Endometrial microvascular endothelial cells (primary cell): ENCODE data around the gene PGM2L1. TPM values are rescaled to one million over a fixed set of nuclear protein-coding genes. Genes with fewer than 3 reads are reported as not detected.
"Not testable (repeated sequence)": the region's sequence is repeated elsewhere in the genome, so short reads cannot be mapped to it uniquely, and the experiment has no call there.

ENCODE experiments used
- in situ Hi-C: cut with HindIII; loops from 2 replicates; pipeline ENCODE4 v1.10.0; 2017; ENCODE audit warnings: low sequenced_read_pairs, low pct_unique_long_range_greater_than_20kb; ENCODE audit errors: inconsistent ontology term
- total RNA-seq: library from RNA; depleted of rRNA; stranded (reverse); fragments of >200 nt; gene quantifications from one replicate; pipeline ENCODE4 v1.2.3, GENCODE V29; 2015; ENCODE audit errors: inconsistent ontology term

PGM2L1 gene
- 6.0 TPM for total RNA-seq

DNA sequence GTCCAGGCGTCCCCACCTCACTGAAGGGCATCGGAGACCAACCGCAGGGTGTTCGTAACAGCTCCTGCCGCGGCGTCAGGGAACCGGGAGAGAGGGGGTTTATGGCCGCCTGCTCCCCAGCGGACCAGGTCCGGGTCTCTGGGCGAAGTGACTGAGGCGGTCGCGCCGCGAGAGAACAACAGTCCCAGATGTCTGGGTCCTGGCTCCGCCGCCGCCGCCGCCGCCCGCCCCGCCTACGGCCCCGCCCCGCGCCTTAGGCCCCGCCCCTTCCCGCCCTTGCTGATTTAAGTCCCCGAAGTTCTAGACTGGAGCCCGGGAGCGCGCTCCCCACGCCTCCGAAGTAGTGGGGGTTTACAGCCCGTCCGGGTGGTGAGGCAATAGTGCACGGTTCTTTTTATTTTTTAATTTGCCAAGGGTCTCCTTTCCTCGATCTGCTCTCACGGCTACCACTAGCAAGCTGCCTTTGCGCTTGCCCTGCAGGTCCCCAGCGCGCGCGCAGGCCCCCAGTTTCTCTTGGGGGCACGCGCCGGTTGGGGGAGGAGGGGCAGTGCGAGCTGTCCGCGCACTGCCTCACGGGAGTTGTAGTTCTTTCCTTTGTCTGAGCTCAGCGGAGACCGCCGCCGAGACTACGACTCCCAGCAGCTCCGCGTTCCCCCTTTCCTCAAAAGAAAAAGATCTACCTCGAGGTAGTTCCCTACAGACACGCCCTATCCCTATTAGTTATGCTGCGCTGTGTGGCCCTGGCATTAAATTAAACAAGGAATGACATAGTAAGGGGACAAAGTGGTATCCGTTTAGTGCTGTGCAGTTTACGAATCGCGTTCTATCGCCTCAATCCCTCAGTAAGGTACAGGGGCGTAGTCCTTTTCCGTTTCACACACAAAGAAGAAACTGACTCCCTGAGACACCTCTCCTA is at the start of gene PGM2L1:
Gene PGM2L1 (minus strand): TSS at position 190 of the 916 bp plus-strand sequence. CDS start 272 bp downstream, outside the sequence.
- in situ Hi-C loops: no loop called here

DNA sequence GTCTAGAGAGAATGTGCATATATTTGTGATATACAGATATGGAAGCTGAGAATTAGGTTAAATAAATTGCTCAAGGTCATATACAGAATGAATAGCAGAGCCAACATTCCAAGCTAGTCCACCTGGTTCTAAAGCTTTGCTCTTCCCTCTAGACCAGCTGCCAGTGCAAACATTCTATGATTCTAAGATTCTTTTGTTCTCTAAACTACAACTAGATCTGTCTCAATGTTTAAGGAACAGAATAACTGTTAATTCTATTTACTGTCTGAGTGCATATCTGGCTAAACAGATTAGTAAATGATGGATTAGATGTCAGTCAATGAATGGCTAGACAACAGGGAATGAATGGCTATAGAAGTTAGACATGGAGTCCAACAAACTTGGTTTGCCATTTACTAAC is 49.5 kb upstream of the PGM2L1 start:
- in situ Hi-C loops: no loop called here

DNA sequence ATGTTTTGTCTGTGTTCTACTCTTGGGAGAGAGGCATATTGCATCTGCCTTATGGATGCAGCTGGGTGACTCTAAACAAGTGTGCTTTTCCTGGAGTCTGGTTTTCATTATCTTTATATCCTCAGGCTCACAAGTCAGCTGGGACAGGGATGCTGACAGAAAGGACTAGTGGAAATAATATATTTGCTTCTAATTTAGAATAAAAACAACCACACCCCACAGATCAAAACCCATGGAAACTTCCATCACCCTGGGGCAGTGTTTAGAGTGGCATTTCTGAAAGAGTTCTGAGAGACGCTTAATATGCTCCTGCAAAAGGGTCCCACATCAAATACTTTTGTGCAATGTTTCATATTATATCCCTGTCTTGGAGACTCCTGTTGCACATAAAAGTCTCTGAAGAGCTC is 48.3 kb upstream of the PGM2L1 start:
- in situ Hi-C loops: no loop called here

DNA sequence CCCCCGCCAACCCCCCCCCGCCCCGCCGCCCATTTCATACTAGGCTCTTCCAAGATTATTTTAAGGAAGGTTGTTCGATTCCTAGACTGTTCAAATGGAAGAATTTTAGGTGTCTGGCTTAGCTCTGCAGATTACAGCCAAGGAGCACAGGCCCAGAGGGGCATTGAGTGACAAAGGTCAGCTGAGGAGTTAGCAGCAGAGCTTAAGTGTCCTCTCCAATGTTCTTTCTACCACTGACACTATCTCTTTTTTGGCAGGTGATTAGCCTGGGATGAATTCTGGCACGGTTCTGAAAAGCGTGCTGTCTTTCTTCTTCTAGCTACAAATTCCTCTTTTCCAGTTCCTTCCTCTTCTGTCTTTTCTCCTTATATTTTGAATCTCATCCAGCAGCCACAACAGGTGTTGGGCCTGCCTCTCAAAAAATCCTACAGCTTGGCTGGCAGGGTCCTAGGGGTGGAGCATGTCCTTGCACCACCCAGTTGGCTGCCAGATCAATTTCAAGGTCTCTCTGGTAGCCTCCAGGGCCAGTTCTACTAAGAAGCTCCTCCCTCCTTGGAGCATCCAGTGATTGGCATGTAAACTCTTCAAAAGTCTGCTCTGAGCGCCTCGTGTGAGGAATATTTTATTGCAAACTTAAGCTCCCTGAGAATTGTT is 46.1 kb upstream of the PGM2L1 start:
- in situ Hi-C loops: no loop called here

DNA sequence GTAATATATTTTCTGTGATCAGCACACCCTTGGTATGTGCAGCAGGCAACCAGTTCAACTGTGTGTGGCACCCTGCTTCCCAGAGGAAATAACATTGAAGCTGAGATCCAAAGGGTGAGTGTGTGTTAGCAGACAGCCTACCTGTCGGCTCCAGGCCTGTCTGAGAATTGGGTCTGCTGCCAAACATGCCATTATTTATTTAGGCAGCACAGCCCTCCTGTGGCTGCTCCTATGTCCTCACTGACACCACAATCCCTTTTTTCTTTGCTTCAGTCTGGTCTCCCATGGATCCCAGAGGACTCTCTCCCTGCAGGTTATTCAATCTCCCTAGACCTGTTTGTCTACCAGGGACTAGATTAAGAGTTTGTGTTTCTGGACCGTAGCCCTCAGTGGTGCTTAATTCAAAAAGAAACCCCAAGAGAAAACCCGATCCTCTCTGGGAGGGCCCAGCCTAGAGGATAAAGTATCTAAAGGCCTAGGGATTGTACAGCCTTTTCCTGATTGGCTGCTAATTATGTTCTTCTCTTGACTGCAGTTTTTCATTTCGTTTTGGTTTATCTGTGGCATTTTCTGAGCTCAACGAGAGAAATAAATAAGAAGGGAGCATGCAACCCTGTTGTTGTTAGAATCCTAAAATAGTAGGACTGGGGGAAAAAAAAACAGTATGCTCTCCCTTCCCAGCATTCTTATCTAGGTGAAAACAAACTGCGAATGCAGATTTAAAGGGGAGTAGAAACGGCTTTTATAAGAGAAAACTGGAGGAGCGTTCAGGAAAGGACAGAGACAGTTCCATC is 45.0 kb upstream of the PGM2L1 start:
- in situ Hi-C loops: no loop called here

DNA sequence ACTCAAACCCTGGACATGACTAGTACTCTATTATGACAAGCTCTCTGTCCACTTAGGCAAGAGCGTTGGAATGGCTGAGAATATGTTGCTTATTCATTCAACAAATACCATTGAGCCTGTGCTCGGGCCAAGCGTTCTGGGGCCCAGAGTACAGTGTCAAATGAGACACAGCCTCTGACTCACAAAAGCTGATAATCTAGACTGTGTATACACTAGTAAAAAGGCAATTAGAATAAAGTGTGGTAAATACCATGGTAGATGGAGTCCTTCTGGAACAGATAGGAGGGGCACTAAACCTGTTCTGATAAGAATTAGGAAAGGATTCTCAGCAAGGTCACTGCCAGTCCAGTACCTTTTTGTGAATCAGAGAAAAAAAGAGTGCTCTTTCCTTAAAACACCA is 44.4 kb upstream of the PGM2L1 start:
- in situ Hi-C loops: no loop called here

DNA sequence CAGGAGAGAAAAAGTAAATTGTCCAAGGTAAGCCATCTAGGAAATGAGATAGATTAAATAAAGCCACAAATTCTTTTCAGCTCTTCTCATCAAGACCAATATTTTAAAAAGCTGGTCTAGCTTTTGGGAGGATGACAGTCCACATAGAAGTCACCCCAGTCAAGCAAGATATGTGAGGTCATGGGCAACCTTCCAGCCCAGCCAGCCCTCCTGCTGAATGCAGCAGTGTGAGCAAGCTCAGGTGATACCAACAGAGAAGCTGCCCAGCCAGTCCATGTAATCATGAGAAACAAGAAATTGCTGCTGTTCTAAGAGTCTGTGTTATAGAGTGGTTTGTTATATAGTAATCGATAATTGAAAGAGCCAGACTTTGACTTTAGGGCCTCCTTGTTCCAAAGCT is 40.4 kb upstream of the PGM2L1 start:
- in situ Hi-C loops: no loop called here

DNA sequence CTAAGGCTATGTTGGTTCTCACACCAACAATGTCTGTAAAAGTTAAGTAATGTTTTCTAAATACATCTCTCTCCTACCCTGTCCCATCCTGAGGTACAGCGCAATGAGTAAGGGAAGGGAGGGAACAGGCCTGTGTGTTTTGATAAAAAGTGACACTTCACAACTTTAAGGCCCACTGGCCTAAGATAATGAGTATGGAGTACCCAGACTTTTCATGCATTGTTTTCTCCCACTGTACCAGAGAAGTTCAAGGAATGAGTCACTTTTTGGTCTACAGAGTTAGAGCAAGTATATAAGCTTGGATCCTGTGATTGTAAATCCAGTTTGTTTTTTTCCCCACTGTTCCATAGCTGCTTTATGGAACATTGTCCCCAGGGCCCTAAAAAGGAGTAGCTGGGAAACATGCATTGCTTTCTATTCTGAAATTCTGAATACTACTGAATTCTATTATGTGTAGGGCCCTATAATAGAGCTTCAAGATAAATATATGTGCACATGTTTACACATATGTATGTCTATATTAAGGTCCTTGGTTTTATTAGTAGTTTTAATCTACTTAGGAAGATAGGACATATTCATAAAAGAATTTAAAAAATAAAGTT is 39.3 kb upstream of the PGM2L1 start:
- in situ Hi-C loops: no loop called here

DNA sequence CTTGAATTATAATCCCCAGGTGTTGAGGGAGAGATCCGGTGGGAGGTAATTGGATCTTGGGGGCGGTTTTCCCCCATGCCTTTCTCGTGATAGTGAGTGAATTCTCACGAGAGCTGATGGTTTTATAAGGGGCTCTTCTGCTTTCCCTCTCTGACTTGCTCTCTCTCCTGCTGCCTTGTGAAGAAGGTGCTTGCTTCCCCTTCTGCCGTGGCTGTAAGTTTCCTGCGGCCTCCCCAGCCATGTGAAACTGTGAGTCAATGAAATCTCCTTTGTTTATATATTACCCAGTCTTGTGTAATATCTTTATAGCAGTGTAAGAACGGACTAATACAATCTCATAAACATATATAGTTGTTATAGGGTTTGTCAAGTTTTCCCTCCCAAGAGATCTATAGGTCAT is 36.3 kb upstream of the PGM2L1 start:
- in situ Hi-C loops: no loop called here

DNA sequence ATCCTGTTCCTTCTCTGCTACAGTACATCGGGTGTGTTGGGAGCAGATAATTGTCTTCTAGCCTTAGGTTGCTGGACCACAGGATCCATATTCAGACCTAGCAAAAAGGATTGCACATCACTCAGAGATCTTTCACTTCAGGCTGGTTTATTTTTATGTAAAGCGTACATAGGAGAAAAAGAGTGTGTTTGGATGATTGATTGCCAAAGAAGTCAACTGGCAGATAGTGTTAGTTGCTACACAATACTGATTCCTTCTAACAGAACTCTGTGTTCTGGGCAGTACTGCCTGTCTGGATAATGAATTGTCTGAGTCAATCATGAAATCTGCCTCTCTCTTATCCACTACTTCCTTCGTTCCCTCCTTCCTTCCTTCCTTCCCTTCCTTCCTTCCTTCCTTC is 31.0 kb upstream of the PGM2L1 start:
- in situ Hi-C loops: no loop called here

DNA sequence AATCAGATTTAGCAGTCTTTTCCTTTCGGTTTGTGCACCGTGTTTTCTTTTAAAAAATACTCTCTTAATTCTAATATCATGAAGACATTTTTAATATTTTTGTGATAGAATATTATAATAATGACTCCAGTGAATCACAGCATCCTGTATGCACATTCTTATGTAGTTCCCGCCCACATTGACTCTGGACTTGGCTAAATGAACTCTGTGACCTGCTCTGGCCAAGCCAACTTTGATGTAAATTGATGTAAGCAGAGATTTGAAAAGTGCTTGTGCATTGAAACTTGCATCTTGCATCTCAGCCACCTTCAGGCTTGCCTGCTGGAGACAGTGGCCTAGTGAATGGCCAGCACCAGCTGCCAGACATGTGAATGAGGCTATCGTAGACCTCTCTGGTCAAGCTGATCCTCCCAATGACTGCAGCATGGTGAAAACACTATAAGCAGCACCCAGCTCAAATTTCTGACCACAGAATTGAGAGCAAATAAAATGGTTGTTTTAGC is 29.2 kb upstream of the PGM2L1 start:
- in situ Hi-C loops: no loop called here

DNA sequence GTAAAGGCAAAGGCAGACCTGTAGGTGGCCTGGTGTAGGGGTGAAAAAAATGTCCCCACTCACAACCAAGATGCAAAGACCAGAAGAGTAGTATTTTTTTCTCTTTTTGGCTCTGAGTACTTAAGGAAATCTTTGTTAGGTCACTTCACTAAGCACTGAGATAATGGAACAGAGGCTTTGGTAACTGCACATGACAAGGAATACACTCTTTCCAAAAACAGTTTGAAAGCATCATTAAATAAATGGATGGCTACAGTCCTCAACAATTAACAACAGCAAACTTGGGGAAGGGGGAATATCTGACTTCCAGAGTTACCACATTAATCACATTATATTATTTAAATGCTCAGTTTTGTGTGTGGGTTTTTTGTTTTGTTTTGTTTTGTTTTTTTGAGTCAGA is 26.9 kb upstream of the PGM2L1 start:
- in situ Hi-C loops: no loop called here

DNA sequence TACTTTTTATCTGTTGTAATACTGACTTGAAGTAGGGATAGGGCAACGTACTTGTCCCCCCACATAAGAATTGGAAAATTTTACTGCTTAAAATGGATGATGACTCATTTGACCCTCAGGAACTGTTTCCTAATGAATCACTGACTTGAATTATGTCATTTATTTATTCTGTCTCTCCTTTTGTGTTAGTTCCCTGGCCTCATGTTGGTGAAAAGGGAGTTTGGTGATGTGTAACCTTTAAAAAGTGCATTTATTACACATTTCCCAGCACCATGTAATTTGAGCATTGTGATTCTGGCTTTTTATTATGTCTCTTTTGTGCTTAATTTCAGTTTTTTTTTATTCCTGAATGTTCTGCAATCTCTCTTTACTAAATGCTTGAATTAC is 20.3 kb upstream of the PGM2L1 start:
- in situ Hi-C loops: no loop called here

DNA sequence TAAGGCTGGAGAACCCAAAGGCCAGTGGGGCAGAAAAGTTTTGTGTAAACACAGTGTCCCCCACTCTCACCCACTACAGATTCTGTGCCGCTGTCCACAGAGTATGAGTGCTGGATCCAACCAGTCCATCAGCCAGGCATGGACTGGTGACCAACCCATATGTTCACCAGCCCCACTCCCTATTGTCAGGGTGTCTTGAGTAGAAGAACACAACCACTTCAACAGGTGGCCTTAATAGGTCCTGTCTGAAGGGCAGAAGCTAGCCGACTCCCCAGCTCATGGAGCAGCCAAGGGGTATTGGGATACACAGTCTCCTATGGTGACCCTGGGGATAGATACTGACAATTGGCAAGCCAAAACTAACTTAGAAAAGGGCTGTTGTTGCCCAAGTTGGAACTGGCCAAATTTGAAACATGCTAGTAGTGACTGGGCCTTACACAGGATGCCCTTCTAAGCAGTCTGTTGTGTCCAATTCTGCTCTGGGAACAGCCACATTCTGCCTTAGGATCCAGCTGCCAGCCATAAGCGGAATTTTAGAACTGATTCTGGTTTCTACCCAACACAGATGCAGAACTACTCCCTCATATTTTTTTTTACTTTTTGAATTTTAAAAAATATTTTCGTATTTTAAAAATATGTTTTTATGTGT is 19.8 kb upstream of the PGM2L1 start:
- in situ Hi-C loops: no loop called here

DNA sequence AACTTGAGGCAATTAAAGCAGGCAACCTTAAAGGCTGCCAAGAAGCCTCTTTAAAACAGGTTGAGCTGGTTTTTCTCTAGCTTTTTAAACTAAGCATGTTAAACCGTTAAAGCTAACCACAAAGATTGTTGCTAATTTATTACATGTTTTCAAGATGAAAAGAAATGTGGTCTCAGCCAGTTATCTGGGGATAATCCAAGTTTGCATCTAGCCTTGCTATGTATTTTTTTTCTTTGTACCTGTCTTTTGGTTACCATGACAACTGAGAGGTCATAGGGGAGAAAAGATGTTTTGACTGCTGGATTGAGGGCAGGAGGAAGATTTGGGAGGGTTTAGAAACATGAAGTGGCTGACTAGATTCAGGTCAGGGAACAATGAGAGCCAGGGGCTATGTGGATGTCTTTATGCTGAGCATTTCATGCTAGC is 19.2 kb upstream of the PGM2L1 start:
- in situ Hi-C loops: no loop called here

DNA sequence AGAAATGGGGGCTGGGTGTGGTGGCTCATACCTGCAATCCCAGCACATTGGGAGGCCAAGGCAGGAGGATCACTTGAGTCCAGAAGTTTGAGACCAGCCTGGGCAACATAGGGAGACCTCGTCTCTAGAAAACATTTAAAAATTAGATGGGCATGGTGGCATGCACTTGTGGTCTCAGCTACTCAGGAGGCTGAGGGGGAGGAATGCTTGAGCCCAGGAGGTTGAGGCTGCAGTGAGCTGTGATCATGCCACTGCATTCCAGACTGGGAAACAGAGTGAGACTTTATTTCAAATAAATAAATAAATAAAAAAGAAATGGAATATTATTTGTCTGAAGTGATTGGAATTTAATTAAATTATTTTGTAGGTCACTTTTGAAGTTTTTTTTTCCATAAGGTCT is 18.7 kb upstream of the PGM2L1 start:
- in situ Hi-C loops: not testable (repeated sequence)

DNA sequence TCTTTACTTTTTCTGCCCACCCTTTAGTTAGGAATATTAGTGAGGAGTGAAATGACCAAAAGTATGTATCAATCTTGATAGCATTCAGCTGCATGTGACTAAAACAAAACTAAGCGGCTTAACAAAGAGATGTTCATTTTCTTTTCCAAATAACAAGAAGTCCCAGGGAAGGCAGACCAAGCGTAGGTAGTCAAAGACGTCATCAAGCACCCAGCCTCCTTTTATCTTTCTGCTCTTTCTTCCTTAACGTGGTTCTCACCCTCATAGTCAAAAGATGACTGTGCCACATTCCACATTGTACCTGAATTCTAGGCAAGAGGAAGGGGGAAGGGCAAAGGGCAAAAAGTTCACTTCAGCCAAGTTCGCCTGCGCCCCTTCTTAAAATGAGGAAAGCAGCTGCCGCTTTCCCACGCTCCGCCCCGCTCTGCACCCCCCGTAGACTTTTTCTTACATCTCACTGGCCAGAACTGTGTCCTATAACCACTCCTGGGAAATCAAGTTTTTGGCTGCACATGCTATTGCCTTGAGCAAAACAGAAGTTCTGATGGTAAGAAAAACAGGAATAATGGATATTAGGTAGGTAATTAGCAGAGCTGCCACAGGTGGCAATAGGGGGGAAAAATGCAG is 14.6 kb upstream of the PGM2L1 start:
- in situ Hi-C loops: no loop called here

DNA sequence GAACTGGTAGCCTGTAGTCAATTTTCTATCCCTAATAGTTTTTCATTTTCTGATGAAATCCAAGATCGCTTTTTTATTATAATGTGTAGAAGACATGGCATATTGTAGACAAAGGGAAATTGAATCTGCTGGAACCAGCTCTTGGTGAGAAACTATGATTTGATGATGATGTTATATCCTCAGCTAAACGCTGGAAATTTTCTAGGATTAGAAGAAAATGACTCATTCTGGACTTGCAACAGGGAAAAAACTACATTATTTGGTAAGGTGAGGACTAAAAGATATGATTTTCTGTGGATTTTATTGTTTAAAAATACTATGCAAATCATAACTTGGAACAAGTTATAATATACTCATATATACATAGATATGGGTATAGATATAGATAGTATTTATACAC is 14.1 kb upstream of the PGM2L1 start:
- in situ Hi-C loops: no loop called here
